ENCODE measurements around the gene KCNS1. TPM values are rescaled to one million over a fixed set of nuclear protein-coding genes. Genes with fewer than 3 reads are reported as not detected.

Gene KCNS1
- polyA plus RNA-seq, 1 experiment: 0.64 TPM

GRCh38 chr20:45098103-45098773 is 2.7 kb downstream of the KCNS1 start:
- Histone ChIP-seq H3K4me3 (ENCODE audit: low read depth, low read length) (no peak overlapping the region), H3K27me3 (ENCODE audit: control insufficient read depth, insufficient read depth, low read length) (peaks cover 2% of the 10 kb centered on the region; the same call in 1 of the 2 replicates), H3K36me3 (ENCODE audit: control insufficient read depth, insufficient read depth, low read length) (no peaks in the 10 kb centered on the region)
- DNase-seq (ENCODE audit: low read depth): no peak
- ChIA-PET CTCF (interaction anchor here (2.8 to 15.9 kb wide), 5 partner anchors 8 to 194 kb away, joined by 12 to 407 read pairs (median 46); no protein-coding TSS in a partner anchor), POLR2A (no interaction called here)
- TF ChIP-seq CTCF (IDR thresholded peaks at IDR 0.05; ENCODE audit: insufficient read depth, low read depth, low read length): peak; percentile 30; the same call in 1 of the 2 replicates

GRCh38 chr20:45097485-45098102 is 3.3 kb downstream of the KCNS1 start:
- no peak for DNase-seq (ENCODE audit: low read depth)
- CTCF ChIA-PET: interaction anchor here (1.1 to 15.9 kb wide), 7 partner anchors 8 to 195 kb away, joined by 3 to 407 read pairs (median 46); no protein-coding TSS in a partner anchor
- POLR2A ChIA-PET: no interaction called here

GRCh38 chr20:45096781-45097180 is 4.1 kb downstream of the KCNS1 start:
- DNase-seq (ENCODE audit: low read depth): no peak
- POLR2A ChIA-PET: no interaction called here
- H3K4me3 ChIP-seq (ENCODE audit: low read depth, low read length): no peak overlapping the region
- CTCF ChIA-PET: interaction anchor here (0.7 to 15.9 kb wide), 21 partner anchors 9 to 233 kb away, joined by 3 to 407 read pairs (median 5); partner anchors contain the start of gene WFDC5
- H3K27me3 ChIP-seq (ENCODE audit: control insufficient read depth, insufficient read depth, low read length): peaks cover 2% of the 10 kb centered on the region; the same call in 1 of the 2 replicates
- no peaks in the 10 kb centered on the region for H3K36me3 ChIP-seq (ENCODE audit: control insufficient read depth, insufficient read depth, low read length)
- no peak for TF ChIP-seq CTCF (IDR thresholded peaks at IDR 0.05; ENCODE audit: insufficient read depth, low read depth, low read length)

More at GRCh38 chr20:45097485-45098102, 3.3 kb downstream of the KCNS1 start:
- Histone ChIP-seq H3K4me3 (ENCODE audit: low read depth, low read length) (no peak overlapping the region), H3K36me3 (ENCODE audit: control insufficient read depth, insufficient read depth, low read length) (no peaks in the 10 kb centered on the region), H3K27me3 (ENCODE audit: control insufficient read depth, insufficient read depth, low read length) (peaks cover 2% of the 10 kb centered on the region; the same call in 1 of the 2 replicates)
- peak; percentile 19; the same call in 1 of the 2 replicates for TF ChIP-seq CTCF (IDR thresholded peaks at IDR 0.05; ENCODE audit: insufficient read depth, low read depth, low read length)

- ChIA-PET CTCF (interaction anchor here (0.6 to 15.9 kb wide), 32 partner anchors 9 to 1373 kb away, joined by 3 to 407 read pairs (median 5); no protein-coding TSS in a partner anchor), POLR2A (no interaction called here)
- no peak overlapping the region for H3K4me3 ChIP-seq (ENCODE audit: low read depth, low read length)
- TF ChIP-seq CTCF (IDR thresholded peaks at IDR 0.05; ENCODE audit: insufficient read depth, low read depth, low read length): peak; percentile 87
- peaks cover 2% of the 10 kb centered on the region; the same call in 1 of the 2 replicates for H3K27me3 ChIP-seq (ENCODE audit: control insufficient read depth, insufficient read depth, low read length)
- H3K36me3 ChIP-seq (ENCODE audit: control insufficient read depth, insufficient read depth, low read length): no peaks in the 10 kb centered on the region
- no peak for DNase-seq (ENCODE audit: low read depth)
Observed at GRCh38 chr20:45095805-45096238, 5.1 kb downstream of the KCNS1 start.

Measured in BJ (cell line).